ENCODE results near the gene GJC1. TPM values are rescaled to one million over a fixed set of nuclear protein-coding genes. Genes with fewer than 3 reads are reported as not detected.

Gene GJC1
- total and polyA plus RNA-seq, 2 of the 8 experiments (the other 6 are each of a cell fraction or from before 2014, with no cell fraction given) = 29.1 to 154 TPM

DNA sequence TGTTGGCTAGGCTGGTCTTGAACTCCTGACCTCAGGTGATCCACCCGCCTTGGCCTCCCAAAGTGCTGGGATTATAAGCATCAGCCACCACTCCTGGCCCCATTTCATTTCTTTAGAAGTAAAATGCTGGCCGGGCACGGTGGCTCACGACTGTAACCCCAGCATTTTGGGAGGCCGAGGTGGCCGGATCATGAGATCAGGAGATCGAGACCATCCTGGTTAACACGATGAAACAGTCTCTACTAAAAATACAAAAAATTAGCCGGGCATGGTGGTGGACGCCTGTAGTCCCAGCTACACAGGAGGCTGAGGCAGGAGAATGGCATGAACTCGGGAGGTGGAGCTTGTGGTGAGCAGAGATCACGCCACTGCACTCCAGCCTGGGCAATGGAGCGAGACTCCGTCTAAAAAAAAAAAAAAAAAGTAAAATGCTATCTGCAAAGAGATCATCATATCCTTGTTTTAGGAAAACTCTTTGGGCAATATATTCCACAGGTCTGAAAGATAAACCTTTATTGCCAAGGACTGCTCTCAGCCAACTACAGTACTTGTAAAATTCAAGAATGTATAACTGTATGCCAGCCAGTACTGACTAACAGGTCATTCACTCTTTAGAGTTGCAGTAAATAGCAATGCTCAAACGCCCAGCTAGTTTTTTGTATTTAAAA is 3.8 kb downstream of the GJC1 start (continued):
- no peak for TF ChIP-seq CHD7 (IDR thresholded peaks at IDR 0.05; ENCODE audit: insufficient replicate concordance, low read length)
- no peak for TF ChIP-seq CBX5 (IDR thresholded peaks at IDR 0.05; ENCODE audit: low read depth, low read length)
- no peak for TF ChIP-seq KDM4A (IDR thresholded peaks at IDR 0.05; ENCODE audit: low read depth, low read length, severe bottlenecking)

All from H1 (cell line).